Neural cell (in vitro differentiated cells): ENCODE data around the gene FH. TPM values are rescaled to one million over a fixed set of nuclear protein-coding genes. Genes with fewer than 3 reads are reported as not detected.

ENCODE experiments used
- H2AFZ ChIP-seq: fragments of 200-600, 300-800 bp; sonication (generic), shearing (Covaris generic); 2 replicates; pipeline ENCODE4 v1.6.0; 2014; ENCODE audit warnings: low read depth, mild to moderate bottlenecking, antibody characterized with exemption, low read length, moderate library complexity
- H3F3A ChIP-seq: fragments of 200-600 bp; shearing (Covaris generic); 2 replicates; pipeline ENCODE4 v1.6.1; 2016; ENCODE audit warnings: mild to moderate bottlenecking, moderate library complexity, mixed read lengths, antibody characterized with exemption, low read length; ENCODE audit not compliant: insufficient read depth, poor library complexity, severe bottlenecking
- H3K27ac ChIP-seq: fragments of 200-600, 300-800 bp; sonication (generic), shearing (Covaris generic); 2 replicates; pipeline ENCODE4 v1.5.1; 2014; ENCODE audit warnings: mild to moderate bottlenecking, low read length, moderate library complexity
- H3K27me3 ChIP-seq: fragments of 300-800, 200-600 bp; sonication (generic), shearing (Covaris generic); 2 replicates; pipeline ENCODE4 v1.6.0; 2014; ENCODE audit warnings: mild to moderate bottlenecking, low read depth, low read length, moderate library complexity; ENCODE audit not compliant: insufficient read depth
- H3K36me3 ChIP-seq: fragments of 300-800, 200-600 bp; sonication (generic), shearing (Covaris generic); 2 replicates; pipeline ENCODE4 v1.5.1; 2014; ENCODE audit warnings: mild to moderate bottlenecking, antibody characterized with exemption, low read length, moderate library complexity; ENCODE audit not compliant: insufficient read depth
- H3K4me2 ChIP-seq: fragments of 300-800, 200-600 bp; sonication (generic), shearing (Covaris generic); 2 replicates; pipeline ENCODE4 v1.6.0; 2014; ENCODE audit warnings: mild to moderate bottlenecking, low read length
- H3K4me3 ChIP-seq: fragments of 300-800, 200-600 bp; sonication (generic), shearing (Covaris generic); 2 replicates; pipeline ENCODE4 v1.5.1; 2014; ENCODE audit warnings: mild to moderate bottlenecking, low read length, moderate library complexity
- H3K79me2 ChIP-seq: fragments of 200-600 bp; shearing (Covaris generic); replicated peaks from 2 replicates; pipeline ENCODE4 v1.6.0; 2014; ENCODE audit warnings: mild to moderate bottlenecking, low read length, moderate library complexity; ENCODE audit not compliant: insufficient read depth
- H3K9ac ChIP-seq: fragments of 300-800, 200-600 bp; sonication (generic), shearing (Covaris generic); 2 replicates; pipeline ENCODE4 v1.6.1; 2016; ENCODE audit warnings: mild to moderate bottlenecking, low read length, mixed read lengths
- H3K9me2 ChIP-seq: fragments of 200-600 bp; shearing (Covaris generic); 2 replicates; pipeline ENCODE4 v1.6.1; 2016; ENCODE audit warnings: mild to moderate bottlenecking, low read length, mixed read lengths; ENCODE audit not compliant: insufficient read depth
- H3K9me3 ChIP-seq: fragments of 200-600, 300-800 bp; sonication (generic), shearing (Covaris generic); 2 replicates; pipeline ENCODE4 v1.6.1; 2016; ENCODE audit warnings: mild to moderate bottlenecking, mixed run types, low read length, moderate library complexity, mixed read lengths
- H4K20me1 ChIP-seq: fragments of 200-600 bp; shearing (Covaris generic); 2 replicates; pipeline ENCODE4 v1.6.1; 2016; ENCODE audit warnings: mild to moderate bottlenecking, mixed run types; ENCODE audit not compliant: insufficient read depth
- EP300 ChIP-seq: fragments of 450-650 bp; conservative IDR thresholded peaks from 2 replicates; pipeline ENCODE4 v1.6.1; 2014; ENCODE audit warnings: antibody characterized with exemption, mild to moderate bottlenecking, moderate library complexity; ENCODE audit not compliant: poor library complexity, severe bottlenecking
- EZH2 ChIP-seq: fragments of 200-600, 300-800 bp; shearing (Covaris generic), sonication (generic); IDR thresholded peaks from 2 replicates; pipeline ENCODE4 v1.6.1; 2014; ENCODE audit warnings: antibody characterized with exemption, low read length, borderline replicate concordance, mild to moderate bottlenecking; ENCODE audit not compliant: insufficient read depth, poor library complexity, severe bottlenecking
- MXI1 ChIP-seq: fragments of 450-650 bp; conservative IDR thresholded peaks from 2 replicates; pipeline ENCODE4 v1.6.1; 2014; ENCODE audit warnings: antibody characterized with exemption, mild to moderate bottlenecking; ENCODE audit not compliant: poor library complexity, severe bottlenecking
- POLR2AphosphoS5 ChIP-seq: IDR thresholded peaks from 2 replicates; pipeline ENCODE4 v1.6.1; 2012
- RAD21 ChIP-seq: fragments of 450-650 bp; conservative IDR thresholded peaks from 2 replicates; pipeline ENCODE4 v1.6.1; 2014; ENCODE audit warnings: antibody characterized with exemption, mild to moderate bottlenecking, moderate library complexity
- SMC3 ChIP-seq: fragments of 450-650 bp; conservative IDR thresholded peaks from 2 replicates; pipeline ENCODE4 v1.6.1; 2014; ENCODE audit warnings: antibody characterized with exemption, mild to moderate bottlenecking, moderate library complexity; ENCODE audit not compliant: poor library complexity
- TAF1 ChIP-seq: IDR thresholded peaks from 2 replicates; pipeline ENCODE4 v1.6.1; 2012; ENCODE audit warnings: low read depth
- polyA plus RNA-seq: library from polyadenylated mRNA; depleted of rRNA; stranded (reverse); fragments of >200 nt; gene quantifications from 2 replicates; pipeline ENCODE4 v1.2.3, GENCODE V29; 2014
- TF ChIP-seq, protein P1 (sequence below): IDR thresholded peaks from 2 replicates; pipeline ENCODE4 v1.6.1; 2012; ENCODE audit warnings: borderline replicate concordance
- TF ChIP-seq, protein P2 (sequence below): fragments of 450-650 bp; IDR thresholded peaks from 2 replicates; pipeline ENCODE4 v1.5.1; 2014; ENCODE audit warnings: antibody characterized with exemption, mild to moderate bottlenecking, moderate library complexity; ENCODE audit not compliant: poor library complexity, severe bottlenecking

Gene FH
- polyA plus RNA-seq, 1 donor from 2014 or later, result 114 TPM

DNA sequence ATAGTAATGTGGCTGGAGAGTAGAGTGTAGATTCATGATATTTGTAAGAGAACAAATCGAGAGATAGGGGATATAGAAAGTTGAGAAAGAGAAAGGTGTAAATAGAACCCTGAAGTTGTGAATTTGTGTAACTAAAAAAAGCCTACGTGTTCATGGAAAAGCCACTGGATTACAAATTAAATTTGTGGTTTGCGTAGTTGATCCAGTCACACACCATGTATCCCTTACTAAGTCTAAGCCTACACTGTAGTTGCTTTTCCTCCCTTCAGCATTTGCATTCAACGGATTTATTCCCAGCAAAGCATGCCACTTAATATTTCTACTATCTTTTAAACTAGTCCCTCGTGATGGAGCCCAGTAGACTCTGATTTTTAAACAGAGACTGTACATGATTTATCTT lies 37.5 kb upstream of the FH start:
- no peak for TF ChIP-seq POLR2AphosphoS5
- TF ChIP-seq, protein P1, sequence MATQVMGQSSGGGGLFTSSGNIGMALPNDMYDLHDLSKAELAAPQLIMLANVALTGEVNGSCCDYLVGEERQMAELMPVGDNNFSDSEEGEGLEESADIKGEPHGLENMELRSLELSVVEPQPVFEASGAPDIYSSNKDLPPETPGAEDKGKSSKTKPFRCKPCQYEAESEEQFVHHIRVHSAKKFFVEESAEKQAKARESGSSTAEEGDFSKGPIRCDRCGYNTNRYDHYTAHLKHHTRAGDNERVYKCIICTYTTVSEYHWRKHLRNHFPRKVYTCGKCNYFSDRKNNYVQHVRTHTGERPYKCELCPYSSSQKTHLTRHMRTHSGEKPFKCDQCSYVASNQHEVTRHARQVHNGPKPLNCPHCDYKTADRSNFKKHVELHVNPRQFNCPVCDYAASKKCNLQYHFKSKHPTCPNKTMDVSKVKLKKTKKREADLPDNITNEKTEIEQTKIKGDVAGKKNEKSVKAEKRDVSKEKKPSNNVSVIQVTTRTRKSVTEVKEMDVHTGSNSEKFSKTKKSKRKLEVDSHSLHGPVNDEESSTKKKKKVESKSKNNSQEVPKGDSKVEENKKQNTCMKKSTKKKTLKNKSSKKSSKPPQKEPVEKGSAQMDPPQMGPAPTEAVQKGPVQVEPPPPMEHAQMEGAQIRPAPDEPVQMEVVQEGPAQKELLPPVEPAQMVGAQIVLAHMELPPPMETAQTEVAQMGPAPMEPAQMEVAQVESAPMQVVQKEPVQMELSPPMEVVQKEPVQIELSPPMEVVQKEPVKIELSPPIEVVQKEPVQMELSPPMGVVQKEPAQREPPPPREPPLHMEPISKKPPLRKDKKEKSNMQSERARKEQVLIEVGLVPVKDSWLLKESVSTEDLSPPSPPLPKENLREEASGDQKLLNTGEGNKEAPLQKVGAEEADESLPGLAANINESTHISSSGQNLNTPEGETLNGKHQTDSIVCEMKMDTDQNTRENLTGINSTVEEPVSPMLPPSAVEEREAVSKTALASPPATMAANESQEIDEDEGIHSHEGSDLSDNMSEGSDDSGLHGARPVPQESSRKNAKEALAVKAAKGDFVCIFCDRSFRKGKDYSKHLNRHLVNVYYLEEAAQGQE, result no peak
- TF ChIP-seq SMC3, result no peak
- TF ChIP-seq, protein P2, sequence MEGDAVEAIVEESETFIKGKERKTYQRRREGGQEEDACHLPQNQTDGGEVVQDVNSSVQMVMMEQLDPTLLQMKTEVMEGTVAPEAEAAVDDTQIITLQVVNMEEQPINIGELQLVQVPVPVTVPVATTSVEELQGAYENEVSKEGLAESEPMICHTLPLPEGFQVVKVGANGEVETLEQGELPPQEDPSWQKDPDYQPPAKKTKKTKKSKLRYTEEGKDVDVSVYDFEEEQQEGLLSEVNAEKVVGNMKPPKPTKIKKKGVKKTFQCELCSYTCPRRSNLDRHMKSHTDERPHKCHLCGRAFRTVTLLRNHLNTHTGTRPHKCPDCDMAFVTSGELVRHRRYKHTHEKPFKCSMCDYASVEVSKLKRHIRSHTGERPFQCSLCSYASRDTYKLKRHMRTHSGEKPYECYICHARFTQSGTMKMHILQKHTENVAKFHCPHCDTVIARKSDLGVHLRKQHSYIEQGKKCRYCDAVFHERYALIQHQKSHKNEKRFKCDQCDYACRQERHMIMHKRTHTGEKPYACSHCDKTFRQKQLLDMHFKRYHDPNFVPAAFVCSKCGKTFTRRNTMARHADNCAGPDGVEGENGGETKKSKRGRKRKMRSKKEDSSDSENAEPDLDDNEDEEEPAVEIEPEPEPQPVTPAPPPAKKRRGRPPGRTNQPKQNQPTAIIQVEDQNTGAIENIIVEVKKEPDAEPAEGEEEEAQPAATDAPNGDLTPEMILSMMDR, result no peak
- TF ChIP-seq EZH2, result no peak
- TF ChIP-seq RAD21, result no peak
- no peak for TF ChIP-seq MXI1
- no peak for TF ChIP-seq TAF1
- no peak for TF ChIP-seq EP300
- Histone ChIP-seq H3K9ac (no peak overlapping the region), H3K36me3 (no peaks in the 10 kb centered on the region), H3K4me2 (no peak overlapping the region), H3K27ac (no peak overlapping the region), H3K4me3 (no peak overlapping the region), H4K20me1 (no peaks in the 10 kb centered on the region), H3K79me2 (no peaks in the 10 kb centered on the region), H3F3A (no peaks in the 10 kb centered on the region), H3K27me3 (no peaks in the 10 kb centered on the region), H3K9me3 (no peaks in the 10 kb centered on the region), H2AFZ (no peak overlapping the region), H3K9me2 (no peaks in the 10 kb centered on the region)

DNA sequence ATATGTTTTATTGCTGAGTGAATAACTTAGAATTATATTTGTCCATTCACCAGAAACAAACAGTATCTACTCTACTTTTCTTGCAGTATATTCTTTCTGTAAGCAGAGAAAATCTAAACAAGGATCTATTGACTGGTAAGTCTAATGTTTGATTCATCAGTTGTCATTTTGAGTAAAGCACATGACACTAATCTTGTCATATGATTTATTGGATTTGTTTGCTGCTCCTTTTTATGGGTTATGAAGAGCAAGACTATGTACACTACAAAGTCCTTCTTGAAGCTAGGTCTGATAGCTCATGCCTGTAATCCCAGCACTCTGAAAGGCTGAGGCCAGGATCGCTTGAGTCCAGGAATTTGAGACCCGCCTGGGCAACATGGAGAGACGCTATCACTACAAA lies 36.0 kb upstream of the FH start:
- TF ChIP-seq SMC3 (no peak), MXI1 (no peak), EZH2 (no peak), RAD21 (no peak), EP300 (no peak), TAF1 (no peak), POLR2AphosphoS5 (no peak)
- TF ChIP-seq, protein P2, result no peak
- TF ChIP-seq, protein P1, result no peak
- Histone ChIP-seq H2AFZ (no peak overlapping the region), H3K4me3 (no peak overlapping the region)

More for the DNA sequence above, 36.0 kb upstream of the FH start:
- H3K9me3 ChIP-seq, result no peaks in the 10 kb centered on the region
- no peaks in the 10 kb centered on the region for H3K36me3 ChIP-seq
- no peak overlapping the region for H3K4me2 ChIP-seq
- no peak overlapping the region for H3K27ac ChIP-seq
- H3K9ac ChIP-seq, result no peak overlapping the region
- H3K9me2 ChIP-seq, result no peaks in the 10 kb centered on the region
- no peaks in the 10 kb centered on the region for H4K20me1 ChIP-seq
- no peaks in the 10 kb centered on the region for H3F3A ChIP-seq
- H3K79me2 ChIP-seq, result no peaks in the 10 kb centered on the region
- H3K27me3 ChIP-seq, result no peaks in the 10 kb centered on the region
